C4-2B (cell line): ENCODE data around the gene LDLRAD3.

ENCODE experiments used
- H3K27ac ChIP-seq: fragments of 450-650 bp; 2 replicates; pipeline ENCODE4 v1.5.1; 2017
- ZFX ChIP-seq: fragments of 450-650 bp; IDR thresholded peaks from 2 replicates; pipeline ENCODE4 v1.6.1; 2017
- TF ChIP-seq, protein P1 (sequence below): fragments of 450-650 bp; conservative IDR thresholded peaks from 2 replicates; pipeline ENCODE4 v1.5.1; 2017; ENCODE audit warnings: mild to moderate bottlenecking

The LDLRAD3 gene

GRCh38 chr11:36155124-36155561 is 211.3 kb downstream of the LDLRAD3 start:
- H3K27ac ChIP-seq, result no peak overlapping the region
- TF ChIP-seq ZFX, result no peak
- TF ChIP-seq, protein P1, sequence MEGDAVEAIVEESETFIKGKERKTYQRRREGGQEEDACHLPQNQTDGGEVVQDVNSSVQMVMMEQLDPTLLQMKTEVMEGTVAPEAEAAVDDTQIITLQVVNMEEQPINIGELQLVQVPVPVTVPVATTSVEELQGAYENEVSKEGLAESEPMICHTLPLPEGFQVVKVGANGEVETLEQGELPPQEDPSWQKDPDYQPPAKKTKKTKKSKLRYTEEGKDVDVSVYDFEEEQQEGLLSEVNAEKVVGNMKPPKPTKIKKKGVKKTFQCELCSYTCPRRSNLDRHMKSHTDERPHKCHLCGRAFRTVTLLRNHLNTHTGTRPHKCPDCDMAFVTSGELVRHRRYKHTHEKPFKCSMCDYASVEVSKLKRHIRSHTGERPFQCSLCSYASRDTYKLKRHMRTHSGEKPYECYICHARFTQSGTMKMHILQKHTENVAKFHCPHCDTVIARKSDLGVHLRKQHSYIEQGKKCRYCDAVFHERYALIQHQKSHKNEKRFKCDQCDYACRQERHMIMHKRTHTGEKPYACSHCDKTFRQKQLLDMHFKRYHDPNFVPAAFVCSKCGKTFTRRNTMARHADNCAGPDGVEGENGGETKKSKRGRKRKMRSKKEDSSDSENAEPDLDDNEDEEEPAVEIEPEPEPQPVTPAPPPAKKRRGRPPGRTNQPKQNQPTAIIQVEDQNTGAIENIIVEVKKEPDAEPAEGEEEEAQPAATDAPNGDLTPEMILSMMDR, result no peak

DNA sequence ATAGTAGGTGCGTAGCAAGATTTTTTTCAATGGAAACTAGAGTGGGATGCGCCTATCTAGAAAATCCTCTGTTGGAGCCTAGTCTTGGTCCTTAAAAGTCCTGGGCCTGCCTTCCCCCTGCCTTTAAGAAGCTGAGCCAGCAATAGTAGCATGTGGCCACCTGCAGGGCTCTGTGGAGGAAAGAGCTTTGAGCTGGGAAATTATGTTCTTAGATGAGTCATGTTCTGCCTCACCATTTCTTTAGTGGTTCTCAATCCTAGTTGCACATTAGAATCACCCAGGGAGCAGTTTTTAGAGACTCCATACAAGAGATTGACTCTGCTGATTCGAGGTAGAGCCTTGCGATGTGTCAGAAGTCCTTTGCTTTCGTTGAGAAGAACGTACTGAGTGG is 211.9 kb downstream of the LDLRAD3 start:
- no peak overlapping the region for H3K27ac ChIP-seq
- no peak for TF ChIP-seq ZFX
- TF ChIP-seq, protein P1, result no peak

DNA sequence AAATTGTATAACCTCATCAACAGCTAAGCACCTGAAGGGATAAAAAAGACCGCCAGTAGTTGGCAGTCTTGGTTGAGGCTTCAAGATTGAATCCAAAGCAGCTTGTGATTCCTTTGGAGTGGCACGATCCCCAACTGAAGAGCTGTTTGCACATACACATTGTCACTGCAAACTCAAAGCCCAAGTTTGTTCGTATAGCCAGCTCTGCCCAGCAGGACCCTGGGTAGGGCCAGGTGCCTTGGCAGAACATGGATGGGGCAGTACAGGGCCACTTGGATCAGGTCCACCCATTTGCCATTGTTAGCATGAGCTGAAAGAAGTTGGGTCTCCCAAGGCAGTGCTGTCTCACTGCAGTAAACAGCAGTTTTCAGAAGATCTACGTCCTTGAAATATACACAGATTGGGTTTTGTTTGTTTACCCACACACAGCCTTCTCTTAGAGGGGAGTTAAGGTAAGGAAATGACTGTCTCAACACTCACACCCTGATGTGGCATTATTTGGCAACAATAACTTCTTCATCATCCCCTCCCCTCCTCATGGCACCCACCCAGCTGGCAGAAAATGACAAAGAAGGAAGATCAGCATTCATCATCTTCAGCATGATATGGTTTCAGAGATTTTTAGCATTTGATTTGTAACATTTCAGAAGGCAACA is 212.4 kb downstream of the LDLRAD3 start:
- TF ChIP-seq, protein P1, result no peak
- TF ChIP-seq ZFX, result no peak
- H3K27ac ChIP-seq, result no peak overlapping the region

- no peak for TF ChIP-seq ZFX
- TF ChIP-seq, protein P1, result no peak
- H3K27ac ChIP-seq, result no peak overlapping the region
These were observed 213.1 kb downstream of the LDLRAD3 start for GRCh38 chr11:36156817-36157519.

- H3K27ac ChIP-seq, result no peak overlapping the region
- TF ChIP-seq ZFX, result no peak
- TF ChIP-seq, protein P1, result no peak
These were observed 216.2 kb downstream of the LDLRAD3 start for GRCh38 chr11:36160091-36160490.

- TF ChIP-seq, protein P1, result no peak
- no peak for TF ChIP-seq ZFX
- H3K27ac ChIP-seq, result no peak overlapping the region
These were observed 217.7 kb downstream of the LDLRAD3 start for GRCh38 chr11:36161572-36161971.

GRCh38 chr11:36162006-36162882 is 218.4 kb downstream of the LDLRAD3 start:
- no peak overlapping the region for H3K27ac ChIP-seq

More at GRCh38 chr11:36162006-36162882, 218.4 kb downstream of the LDLRAD3 start:
- TF ChIP-seq, protein P1, result no peak
- TF ChIP-seq ZFX, result no peak
